GM12878 (cell line): ENCODE data around the gene SYNJ2BP. TPM values are rescaled to one million over a fixed set of nuclear protein-coding genes. Genes with fewer than 3 reads are reported as not detected.

ENCODE experiments used
- IRF5 ChIP-seq: fragments of 450-650 bp; IDR thresholded peaks from 2 replicates; pipeline ENCODE4 v1.6.1; 2017; ENCODE audit warnings: borderline replicate concordance
- JUNB ChIP-seq: IDR thresholded peaks from 2 replicates; pipeline ENCODE4 v1.6.1; 2016; ENCODE audit warnings: antibody characterized with exemption, mild to moderate bottlenecking
- LARP7 ChIP-seq: fragments of 450-650 bp; IDR thresholded peaks from 2 replicates; pipeline ENCODE4 v1.6.1; 2017; ENCODE audit warnings: mild to moderate bottlenecking
- YBX1 ChIP-seq: fragments of 450-650 bp; IDR thresholded peaks from 2 replicates; pipeline ENCODE4 v1.6.1; 2016; ENCODE audit warnings: antibody characterized with exemption
- polyA plus RNA-seq, 11 experiments: library from polyadenylated mRNA; depleted of rRNA in 4 of 11; unstranded in 6 of 11; stranded (reverse) in 5 of 11; fragments of >200 nt; fragmentation: Nextera tagmentation in 4 of 11; fragmentation: Illumina TruSeq in 1 of 11; extraction: Ambion mirVana in 4 of 11; extraction: Trizol in 1 of 11; gene quantifications; 1 replicate in 1 of 11; 2 replicates in 10 of 11; pipeline versions ENCODE4 v1.2.1 to v1.2.3, GENCODE V29; 2011 to 2016; ENCODE audit warnings: inconsistent platforms in 2 of 11, missing spikeins in 2 of 11, low read depth in 1 of 11
- total RNA-seq, 4 experiments: library from RNA; depleted of rRNA in 3 of 4; stranded (reverse); fragments of >200 nt in 3 of 4; fragmentation: Illumina TruSeq in 1 of 4; extraction: Trizol in 1 of 4; gene quantifications; 2 replicates each; pipeline versions ENCODE4 v1.2.1 to v1.2.3, GENCODE V29; 2013 to 2021

SYNJ2BP gene
- total and polyA plus RNA-seq, 10 of the 15 experiments (the other 5 are each of a cell fraction or from before 2014, with no cell fraction given), result 8.0 to 27.5 (median 17.5) TPM

DNA sequence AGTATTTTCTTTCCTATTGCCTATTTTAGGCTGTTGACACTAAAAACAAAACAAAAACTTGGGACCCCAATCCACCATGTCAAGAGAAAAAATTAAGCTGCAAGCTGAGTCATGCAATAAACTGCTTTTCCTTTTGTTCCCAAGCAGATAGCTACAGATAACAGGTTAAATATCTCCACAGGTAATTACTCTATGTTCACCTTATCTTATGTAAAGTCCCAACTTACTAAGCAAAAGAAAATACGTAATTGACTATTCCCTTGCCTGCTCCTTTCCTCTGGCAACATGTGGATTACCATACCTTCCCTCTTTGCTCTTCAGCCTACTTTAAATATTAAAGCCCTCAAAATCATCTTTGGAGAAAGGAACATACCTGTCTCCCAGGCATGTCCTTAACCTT, 38.2 kb downstream of the SYNJ2BP start (continued):
- no peak for TF ChIP-seq IRF5
- TF ChIP-seq JUNB, result no peak
- no peak for TF ChIP-seq YBX1
- TF ChIP-seq LARP7, result no peak

Other genes starting within 250 kb of the SYNJ2BP start
- gene SLC8A3, start 228.1 kb downstream of the SYNJ2BP start, total RNA-seq (2014; rRNA removed), result 0.11 and 0.17 TPM in 2 replicates
- gene SLC8A3, start 228.1 kb downstream of the SYNJ2BP start, total RNA-seq (2014; rRNA removed; fragmentation: Illumina TruSeq; extraction: Trizol), result 0.13 and 0.28 TPM in 2 replicates
- 0.15 and 0.32 TPM in 2 replicates for gene SLC8A3, start 228.1 kb downstream of the SYNJ2BP start, total RNA-seq (2021)
- 0.16 and 0.17 TPM in 2 replicates for gene SLC8A3, start 228.1 kb downstream of the SYNJ2BP start, polyA plus RNA-seq (2011; rRNA removed)
- 0.09 and 0.11 TPM in 2 replicates for gene SLC8A3, start 228.1 kb downstream of the SYNJ2BP start, polyA plus RNA-seq (2014; fragmentation: Illumina TruSeq; extraction: Trizol)
- under 1 TPM in 1 of 2 experiments, not detected in 1; 0.04 TPM for gene SLC8A3, start 228.1 kb downstream of the SYNJ2BP start, polyA plus RNA-seq (2014; fragmentation: Nextera tagmentation; extraction: Ambion mirVana)
- 0.09 and 0.15 TPM in 2 replicates for gene SLC8A3, start 228.1 kb downstream of the SYNJ2BP start, polyA plus RNA-seq (2014; rRNA removed)
- not detected for gene SLC8A3, start 228.1 kb downstream of the SYNJ2BP start, polyA plus RNA-seq (2016; fragmentation: Nextera tagmentation; extraction: Ambion mirVana)
- 34.3 and 41.7 TPM in 2 replicates for gene COX16, start 57.4 kb downstream of the SYNJ2BP start, total RNA-seq (2014; rRNA removed)
- gene COX16, start 57.4 kb downstream of the SYNJ2BP start, total RNA-seq (2014; rRNA removed; fragmentation: Illumina TruSeq; extraction: Trizol), result 45.1 and 49.6 TPM in 2 replicates
- gene COX16, start 57.4 kb downstream of the SYNJ2BP start, total RNA-seq (2021), result 48.4 and 57.0 TPM in 2 replicates
- gene COX16, start 57.4 kb downstream of the SYNJ2BP start, polyA plus RNA-seq (2011; rRNA removed), result 41.0 and 69.0 TPM in 2 replicates
- gene COX16, start 57.4 kb downstream of the SYNJ2BP start, polyA plus RNA-seq (2014; fragmentation: Illumina TruSeq; extraction: Trizol), result 49.3 and 58.2 TPM in 2 replicates
- gene COX16, start 57.4 kb downstream of the SYNJ2BP start, polyA plus RNA-seq (2014; fragmentation: Nextera tagmentation; extraction: Ambion mirVana), result 100 to 1,000 TPM; 197 to 209 TPM
- 29.6 and 41.3 TPM in 2 replicates for gene COX16, start 57.4 kb downstream of the SYNJ2BP start, polyA plus RNA-seq (2014; rRNA removed)
- gene COX16, start 57.4 kb downstream of the SYNJ2BP start, polyA plus RNA-seq (2016; fragmentation: Nextera tagmentation; extraction: Ambion mirVana), result 100 to 1,000 TPM; 153 to 155 TPM
- gene ADAM21, start 35.1 kb upstream of the SYNJ2BP start, total RNA-seq (2014; rRNA removed), result 0.11 and 0.16 TPM in 2 replicates
- 0.04 and 0.14 TPM in 2 replicates for gene ADAM21, start 35.1 kb upstream of the SYNJ2BP start, total RNA-seq (2014; rRNA removed; fragmentation: Illumina TruSeq; extraction: Trizol)
- 0.15 TPM in 1 of 2 replicates, not detected in the other for gene ADAM21, start 35.1 kb upstream of the SYNJ2BP start, total RNA-seq (2021)
- gene ADAM21, start 35.1 kb upstream of the SYNJ2BP start, polyA plus RNA-seq (2011; rRNA removed), result 0.07 and 0.16 TPM in 2 replicates
- 0.09 and 0.30 TPM in 2 replicates for gene ADAM21, start 35.1 kb upstream of the SYNJ2BP start, polyA plus RNA-seq (2014; fragmentation: Illumina TruSeq; extraction: Trizol)
- under 1 TPM in 1 of 2 experiments, not detected in 1; 0.13 TPM for gene ADAM21, start 35.1 kb upstream of the SYNJ2BP start, polyA plus RNA-seq (2014; fragmentation: Nextera tagmentation; extraction: Ambion mirVana)
- 0.05 and 0.11 TPM in 2 replicates for gene ADAM21, start 35.1 kb upstream of the SYNJ2BP start, polyA plus RNA-seq (2014; rRNA removed)
- under 1 TPM; 0.16 TPM for gene ADAM21, start 35.1 kb upstream of the SYNJ2BP start, polyA plus RNA-seq (2016; fragmentation: Nextera tagmentation; extraction: Ambion mirVana)
- gene ADAM20, start 117.9 kb upstream of the SYNJ2BP start, total RNA-seq (2014; rRNA removed), result 0.33 and 0.34 TPM in 2 replicates
- 0.13 and 0.32 TPM in 2 replicates for gene ADAM20, start 117.9 kb upstream of the SYNJ2BP start, total RNA-seq (2014; rRNA removed; fragmentation: Illumina TruSeq; extraction: Trizol)
- 0.08 and 0.10 TPM in 2 replicates for gene ADAM20, start 117.9 kb upstream of the SYNJ2BP start, total RNA-seq (2021)
- 0.09 and 0.19 TPM in 2 replicates for gene ADAM20, start 117.9 kb upstream of the SYNJ2BP start, polyA plus RNA-seq (2011; rRNA removed)
- gene ADAM20, start 117.9 kb upstream of the SYNJ2BP start, polyA plus RNA-seq (2014; fragmentation: Illumina TruSeq; extraction: Trizol), result not detected in 2 replicates
- gene ADAM20, start 117.9 kb upstream of the SYNJ2BP start, polyA plus RNA-seq (2014; fragmentation: Nextera tagmentation; extraction: Ambion mirVana), result under 1 TPM in 1 of 2 experiments, not detected in 1; 0.04 TPM
- gene ADAM20, start 117.9 kb upstream of the SYNJ2BP start, polyA plus RNA-seq (2014; rRNA removed), result 0.04 and 0.05 TPM in 2 replicates
- gene ADAM20, start 117.9 kb upstream of the SYNJ2BP start, polyA plus RNA-seq (2016; fragmentation: Nextera tagmentation; extraction: Ambion mirVana), result under 1 TPM in 1 of 2 experiments, not detected in 1; 0.08 TPM
- 29.2 and 33.1 TPM in 2 replicates for gene MED6, start 183.6 kb upstream of the SYNJ2BP start, total RNA-seq (2014; rRNA removed)
- gene MED6, start 183.6 kb upstream of the SYNJ2BP start, total RNA-seq (2014; rRNA removed; fragmentation: Illumina TruSeq; extraction: Trizol), result 48.0 and 49.2 TPM in 2 replicates
- 30.2 and 33.5 TPM in 2 replicates for gene MED6, start 183.6 kb upstream of the SYNJ2BP start, total RNA-seq (2021)
- 74.9 and 97.8 TPM in 2 replicates for gene MED6, start 183.6 kb upstream of the SYNJ2BP start, polyA plus RNA-seq (2011; rRNA removed)
- gene MED6, start 183.6 kb upstream of the SYNJ2BP start, polyA plus RNA-seq (2014; fragmentation: Illumina TruSeq; extraction: Trizol), result 64.0 and 68.8 TPM in 2 replicates
- gene MED6, start 183.6 kb upstream of the SYNJ2BP start, polyA plus RNA-seq (2014; fragmentation: Nextera tagmentation; extraction: Ambion mirVana), result 10 to 100 TPM; 36.6 to 40.0 TPM
- gene MED6, start 183.6 kb upstream of the SYNJ2BP start, polyA plus RNA-seq (2014; rRNA removed), result 30.5 and 43.2 TPM in 2 replicates
- 10 to 100 TPM; 51.4 to 55.8 TPM for gene MED6, start 183.6 kb upstream of the SYNJ2BP start, polyA plus RNA-seq (2016; fragmentation: Nextera tagmentation; extraction: Ambion mirVana)
- 7.4 and 8.2 TPM in 2 replicates for gene TTC9, start 224.8 kb upstream of the SYNJ2BP start, total RNA-seq (2014; rRNA removed)
- gene TTC9, start 224.8 kb upstream of the SYNJ2BP start, total RNA-seq (2014; rRNA removed; fragmentation: Illumina TruSeq; extraction: Trizol), result 7.6 TPM in 2 replicates
- 10.4 and 10.5 TPM in 2 replicates for gene TTC9, start 224.8 kb upstream of the SYNJ2BP start, total RNA-seq (2021)
- 14.9 and 15.8 TPM in 2 replicates for gene TTC9, start 224.8 kb upstream of the SYNJ2BP start, polyA plus RNA-seq (2011; rRNA removed)
- 10.2 and 10.3 TPM in 2 replicates for gene TTC9, start 224.8 kb upstream of the SYNJ2BP start, polyA plus RNA-seq (2014; fragmentation: Illumina TruSeq; extraction: Trizol)
- 1 to 10 TPM; 2.2 to 2.3 TPM for gene TTC9, start 224.8 kb upstream of the SYNJ2BP start, polyA plus RNA-seq (2014; fragmentation: Nextera tagmentation; extraction: Ambion mirVana)
- gene TTC9, start 224.8 kb upstream of the SYNJ2BP start, polyA plus RNA-seq (2014; rRNA removed), result 8.0 and 8.6 TPM in 2 replicates
- gene TTC9, start 224.8 kb upstream of the SYNJ2BP start, polyA plus RNA-seq (2016; fragmentation: Nextera tagmentation; extraction: Ambion mirVana), result 1 to 10 TPM in 1 of 2 experiments, under 1 TPM in 1; 0.87 to 2.6 TPM